Activated T-cell treated with anti-CD3 and anti-CD28 coated beads for 1 hour (primary cell): ENCODE results near the gene AGPAT3.

ENCODE experiments used
- DNase-seq: peaks from one replicate; pipeline ENCODE4 v3.0.0-alpha.2; 2020; ENCODE audit warnings: low read depth

Gene AGPAT3

DNA sequence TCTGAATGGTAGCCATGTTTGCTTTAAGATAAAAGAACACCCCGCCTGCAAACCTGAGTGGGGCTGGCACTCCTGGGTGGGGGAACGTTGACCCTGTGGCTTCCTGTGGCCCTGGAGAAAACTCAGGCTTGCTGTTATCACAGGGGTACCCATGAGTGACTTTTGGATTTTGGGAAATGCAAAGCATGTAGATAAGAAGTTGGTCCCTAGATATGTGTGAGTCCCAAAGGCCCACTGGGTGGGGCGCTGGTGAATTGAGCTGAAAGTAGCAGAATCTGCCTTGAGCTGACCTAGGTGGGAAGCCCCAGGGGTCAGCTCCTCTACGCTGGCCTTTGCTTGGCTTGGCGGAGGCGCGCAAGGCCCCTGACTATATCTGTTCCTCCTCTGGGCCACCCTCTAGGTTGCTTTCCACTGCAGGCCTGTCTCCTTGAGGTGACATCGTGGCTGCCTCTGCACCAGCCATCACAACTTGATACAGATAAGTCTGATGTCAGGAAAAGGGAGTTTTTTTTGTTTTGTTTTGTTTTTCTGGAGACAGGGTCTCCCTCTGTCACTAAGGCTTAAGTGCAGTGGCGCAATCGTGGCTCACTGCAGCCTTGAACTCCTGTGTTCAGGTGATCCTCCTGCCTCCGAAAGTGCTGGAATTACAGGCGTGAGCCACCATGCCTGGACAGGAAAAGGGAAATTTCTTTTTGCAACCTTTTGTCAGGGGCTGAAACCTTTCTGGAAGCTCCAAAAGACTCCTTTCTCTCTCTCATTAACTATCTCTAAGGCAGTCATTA, 72.2 kb downstream of the AGPAT3 start:
- no peak for DNase-seq

DNA sequence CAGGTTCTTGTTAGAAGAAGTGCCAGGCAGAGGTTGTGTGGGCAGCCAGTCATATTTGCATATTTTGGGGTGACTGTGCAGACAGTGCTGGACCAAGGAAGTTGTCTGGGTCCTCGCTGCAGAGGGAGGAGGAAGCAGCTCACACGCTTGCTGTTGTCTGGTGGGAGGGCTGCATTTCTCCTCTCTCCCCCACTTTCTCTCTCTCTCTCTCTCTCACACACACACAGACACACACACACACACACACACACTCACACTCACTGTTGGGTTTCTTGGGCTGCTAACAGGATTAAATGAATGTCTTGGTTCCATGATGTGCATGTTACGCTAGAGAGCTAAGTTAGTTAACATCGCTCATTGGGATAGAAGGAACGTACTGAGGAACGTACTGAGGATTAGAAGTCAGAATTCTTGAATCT, 72.9 kb downstream of the AGPAT3 start:
- DNase-seq = no peak

DNA sequence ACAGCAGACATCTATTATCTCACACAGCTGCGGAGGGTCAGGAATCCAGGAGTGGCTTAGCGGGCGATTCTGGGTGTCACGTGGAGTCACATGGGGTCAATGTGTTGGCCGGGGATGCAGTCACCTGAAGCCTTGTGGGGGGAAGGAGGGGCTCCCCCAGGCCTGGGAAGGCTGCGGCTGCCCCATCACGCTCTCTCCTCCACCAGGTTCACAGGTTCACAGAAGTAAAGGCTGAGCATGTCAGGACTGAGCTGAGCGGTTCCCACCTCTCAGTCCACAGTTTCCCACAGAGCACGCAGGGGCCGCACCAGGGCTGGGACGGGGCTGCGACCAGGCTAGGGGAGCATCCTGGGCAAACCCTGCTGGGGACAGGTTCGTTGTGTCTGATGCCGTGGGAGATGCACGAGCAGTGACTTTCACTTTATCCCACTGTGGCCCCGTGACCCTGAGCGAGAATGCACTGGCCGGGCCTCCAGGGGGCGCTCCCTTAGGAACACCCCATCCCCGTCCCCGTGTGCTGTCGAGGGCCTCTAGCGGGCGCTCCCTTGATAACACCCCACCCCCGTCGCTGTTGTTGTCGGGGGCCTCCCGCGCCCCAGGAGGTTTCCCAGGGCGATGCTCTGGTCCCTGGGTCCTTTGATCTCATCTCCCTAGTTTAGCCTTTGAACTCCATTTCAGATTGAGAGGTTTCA, 73.9 kb downstream of the AGPAT3 start:
- DNase-seq = peak; percentile 89

DNA sequence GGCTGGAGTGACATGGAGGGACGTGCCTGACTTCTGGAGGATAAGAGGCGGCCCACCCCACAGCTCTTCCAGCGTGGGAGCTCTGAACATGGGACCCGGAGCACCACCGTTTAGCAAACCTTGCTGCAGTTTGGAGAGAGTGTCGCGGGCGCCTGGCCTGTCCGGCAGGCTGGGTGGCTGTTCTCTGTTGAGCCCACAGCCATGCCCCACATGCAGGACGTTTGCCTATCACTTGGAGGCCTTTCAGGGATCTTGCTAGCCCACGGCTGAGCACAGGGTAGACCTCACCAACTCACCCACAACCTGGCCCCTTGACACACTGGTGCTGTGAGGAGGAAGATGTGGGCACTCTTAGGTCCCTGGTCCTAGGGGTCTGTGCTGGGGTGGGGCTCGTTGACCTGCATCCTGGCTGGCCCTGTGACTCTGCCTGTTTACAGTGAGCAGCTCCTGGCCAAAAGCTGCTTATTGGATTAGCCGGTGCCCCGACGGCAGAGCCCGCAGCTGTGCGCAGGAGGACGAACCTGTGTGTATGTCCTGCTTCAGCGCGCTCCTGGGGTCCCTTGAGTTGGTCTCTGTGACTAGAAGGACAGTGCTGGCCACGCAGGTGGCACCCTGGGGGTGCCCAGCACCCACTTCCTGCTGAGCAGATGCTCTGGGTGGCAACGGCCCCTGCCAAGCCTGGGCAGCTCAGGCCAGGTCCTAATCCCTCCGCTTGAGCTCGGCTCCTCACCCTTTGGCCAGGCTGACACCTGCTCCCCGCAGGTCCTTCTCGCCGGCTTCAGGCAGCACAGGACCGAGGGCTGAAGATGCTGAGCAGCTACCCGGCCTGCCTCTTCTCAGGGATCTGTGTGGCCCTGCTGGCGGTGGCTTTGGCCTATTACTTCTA, 74.7 kb downstream of the AGPAT3 start:
- DNase-seq = no peak

DNA sequence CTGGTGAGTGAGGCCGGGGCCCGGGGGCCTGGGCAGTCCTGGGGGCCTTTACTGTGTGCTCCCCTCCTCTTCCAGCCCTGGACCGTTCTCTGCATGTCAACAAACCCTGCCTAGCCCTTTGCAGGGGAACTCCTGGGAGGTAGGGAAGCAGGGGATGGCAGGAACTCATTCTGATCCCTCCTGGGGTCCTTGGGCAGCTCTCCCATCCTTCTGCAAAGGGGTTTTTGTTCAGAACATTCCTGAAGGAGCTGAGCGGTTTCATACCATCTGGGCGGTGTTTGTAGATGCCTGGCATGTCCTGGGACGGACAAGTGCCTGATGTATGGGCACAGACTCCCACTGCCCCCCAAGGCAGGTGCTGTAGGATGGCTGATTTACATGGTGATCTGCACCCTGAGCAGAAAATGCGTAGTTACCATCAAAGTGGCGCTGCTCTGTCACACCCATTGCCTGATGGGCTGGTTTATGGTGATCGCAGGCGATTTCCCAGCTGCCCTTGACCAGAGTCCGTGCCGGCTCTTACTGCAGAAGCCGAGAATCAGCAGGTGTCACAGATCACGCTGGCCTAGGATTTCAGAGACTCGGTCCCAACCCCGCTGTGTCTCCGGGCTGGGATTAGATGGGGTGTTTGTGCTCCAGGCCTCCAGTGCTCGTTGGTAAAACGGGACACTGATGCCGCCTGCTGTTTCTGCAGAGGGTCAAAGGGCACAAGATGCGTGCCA, 75.5 kb downstream of the AGPAT3 start:
- no peak for DNase-seq

DNA sequence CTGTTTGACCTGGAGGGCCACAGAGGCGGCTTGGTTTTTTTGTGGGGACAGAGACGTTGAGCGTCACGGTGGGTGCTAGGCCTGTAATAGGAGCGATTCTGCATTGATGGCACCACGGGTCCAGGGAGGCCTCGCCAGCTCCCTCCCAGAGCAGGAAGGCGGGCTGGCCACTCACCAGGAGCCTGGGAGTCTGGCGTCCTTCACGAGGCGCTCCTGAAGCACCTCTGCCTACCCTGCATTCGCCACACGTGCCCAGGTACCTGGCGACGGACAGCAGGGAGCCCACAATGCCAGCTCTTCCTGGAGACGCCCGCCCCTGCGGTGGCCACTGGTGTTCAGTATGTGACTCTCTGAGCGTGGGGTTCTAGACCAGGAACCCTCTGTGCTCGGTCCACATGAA, 77.2 kb downstream of the AGPAT3 start:
- DNase-seq = no peak

DNA sequence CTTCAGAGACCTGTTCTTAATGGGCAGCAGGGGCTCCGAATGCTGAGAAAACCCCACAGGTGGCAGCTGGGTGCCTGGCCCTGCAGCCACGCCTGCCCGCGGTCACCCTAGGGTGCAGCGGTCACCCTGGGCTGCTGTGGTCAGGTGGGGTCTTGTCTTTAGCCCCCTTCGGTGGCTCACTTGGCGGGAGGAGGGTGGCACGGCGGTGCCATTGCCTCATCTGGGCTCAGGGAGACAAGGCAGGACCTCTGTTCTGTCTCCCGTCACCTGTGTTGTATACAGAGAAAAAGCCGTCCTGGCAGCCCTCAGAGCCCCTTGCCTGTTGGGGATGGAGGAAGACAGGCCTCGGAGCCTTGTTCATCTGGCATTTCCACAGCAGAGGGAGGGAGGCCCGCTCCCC, 77.6 kb downstream of the AGPAT3 start:
- no peak for DNase-seq

DNA sequence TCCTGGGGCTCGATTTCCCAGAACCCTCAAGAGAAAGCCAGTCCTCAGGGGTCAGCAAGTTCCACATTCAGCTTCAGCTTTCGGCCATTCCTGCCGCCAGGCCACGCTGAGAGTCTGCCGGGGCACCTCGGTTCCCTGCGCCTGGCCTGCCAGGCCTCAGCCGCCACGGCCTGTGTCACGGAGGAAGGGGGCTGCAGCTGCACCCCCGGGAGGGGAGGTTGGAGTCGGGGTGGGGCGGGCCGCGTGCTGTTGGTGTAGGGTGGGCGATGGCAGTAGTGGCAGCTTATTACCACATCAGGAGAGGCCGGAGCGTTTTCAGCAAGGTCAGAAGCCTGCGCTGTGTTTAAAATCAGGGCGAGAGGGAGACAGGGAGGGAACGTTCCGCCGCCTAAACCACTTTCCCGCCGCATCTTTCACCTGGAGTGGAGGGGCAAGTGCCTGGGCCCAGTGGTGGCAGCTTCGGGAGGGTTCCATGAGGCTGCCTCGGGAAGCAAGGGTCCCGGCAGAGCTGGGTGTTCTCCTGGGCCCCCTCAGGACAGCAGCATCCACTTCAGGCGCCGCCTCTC, 78.6 kb downstream of the AGPAT3 start:
- no peak for DNase-seq

DNA sequence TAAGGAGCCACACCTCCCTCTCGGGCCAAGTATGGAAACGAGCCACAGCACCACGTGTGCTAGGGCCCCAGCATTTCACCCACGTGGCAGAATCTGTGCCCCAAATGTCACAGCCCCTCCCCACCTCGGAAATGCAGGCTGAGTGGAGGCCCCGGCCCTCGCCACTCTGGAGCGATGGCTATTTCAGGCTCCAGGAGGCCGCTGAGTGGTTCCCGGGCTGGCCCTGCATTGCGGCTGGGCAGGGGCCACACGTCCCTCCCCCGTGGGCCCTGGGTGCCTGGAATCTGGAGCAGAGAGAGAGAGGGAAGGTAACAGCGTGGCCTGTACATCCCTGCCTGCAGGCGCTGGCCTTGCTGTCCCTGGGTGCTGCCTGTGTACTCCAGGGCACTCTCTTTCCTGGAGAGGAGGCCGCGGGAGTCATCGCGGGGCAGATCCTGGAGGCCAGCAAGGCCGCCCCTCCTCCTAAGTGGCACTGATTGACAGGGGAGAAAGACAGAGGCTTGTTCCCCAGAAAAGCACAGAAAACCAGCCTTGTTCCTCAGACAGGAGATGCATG, 79.1 kb downstream of the AGPAT3 start:
- no peak for DNase-seq

DNA sequence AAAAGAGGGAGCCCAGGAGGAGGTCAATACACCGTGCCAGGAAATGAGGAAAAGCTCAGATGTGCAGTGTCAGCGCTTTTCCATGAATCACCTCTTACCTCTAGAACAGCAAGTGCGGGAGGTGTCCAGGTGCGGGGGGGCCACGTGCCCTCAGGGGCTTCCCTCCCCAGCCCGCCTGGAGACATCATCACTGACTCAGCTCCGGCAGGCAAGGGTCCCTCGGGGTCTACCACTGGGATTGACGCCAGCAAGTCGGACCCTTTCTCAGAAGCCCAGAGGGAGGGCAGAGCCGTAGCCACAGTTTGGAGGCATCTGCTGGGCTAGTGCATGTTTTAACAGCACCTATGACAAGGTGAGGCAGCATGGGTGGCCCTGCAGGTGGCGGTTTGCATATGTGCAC, 79.7 kb downstream of the AGPAT3 start:
- no peak for DNase-seq

DNA sequence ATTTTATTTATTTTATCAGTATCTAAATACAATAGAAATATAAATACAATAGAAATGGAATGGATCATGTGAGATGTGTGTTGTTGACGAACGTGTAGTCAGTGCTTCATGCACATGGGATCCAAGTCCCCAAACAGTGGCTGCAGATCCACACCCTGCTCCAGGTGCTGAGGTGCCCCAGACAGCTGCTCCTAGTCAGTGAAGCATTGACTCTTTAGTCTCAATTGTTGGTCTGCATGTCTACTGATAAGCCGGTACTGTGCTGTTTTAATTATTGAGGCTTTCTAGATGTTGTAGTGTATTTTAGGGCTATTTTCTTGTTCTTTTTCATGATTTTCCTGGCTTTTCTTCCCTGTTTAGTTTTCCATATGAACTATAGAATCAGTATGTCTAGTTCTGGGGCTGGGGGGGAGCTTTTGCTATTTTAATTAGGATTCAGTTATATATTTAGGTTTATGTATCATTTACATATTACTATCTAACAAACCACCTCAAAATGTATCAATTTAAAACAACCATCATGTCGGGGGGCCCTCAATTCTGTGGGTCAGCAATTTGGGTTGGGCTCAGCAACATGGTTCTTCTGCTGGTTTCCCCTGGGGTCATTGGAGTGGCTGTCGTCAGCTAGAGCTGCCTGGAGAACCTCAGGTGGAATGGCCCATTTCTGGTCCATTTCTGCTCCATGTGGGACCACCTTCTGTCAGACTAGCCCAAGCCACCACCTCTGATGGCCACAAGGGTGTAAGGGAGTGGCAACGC, 83.9 kb downstream of the AGPAT3 start:
- no peak for DNase-seq

DNA sequence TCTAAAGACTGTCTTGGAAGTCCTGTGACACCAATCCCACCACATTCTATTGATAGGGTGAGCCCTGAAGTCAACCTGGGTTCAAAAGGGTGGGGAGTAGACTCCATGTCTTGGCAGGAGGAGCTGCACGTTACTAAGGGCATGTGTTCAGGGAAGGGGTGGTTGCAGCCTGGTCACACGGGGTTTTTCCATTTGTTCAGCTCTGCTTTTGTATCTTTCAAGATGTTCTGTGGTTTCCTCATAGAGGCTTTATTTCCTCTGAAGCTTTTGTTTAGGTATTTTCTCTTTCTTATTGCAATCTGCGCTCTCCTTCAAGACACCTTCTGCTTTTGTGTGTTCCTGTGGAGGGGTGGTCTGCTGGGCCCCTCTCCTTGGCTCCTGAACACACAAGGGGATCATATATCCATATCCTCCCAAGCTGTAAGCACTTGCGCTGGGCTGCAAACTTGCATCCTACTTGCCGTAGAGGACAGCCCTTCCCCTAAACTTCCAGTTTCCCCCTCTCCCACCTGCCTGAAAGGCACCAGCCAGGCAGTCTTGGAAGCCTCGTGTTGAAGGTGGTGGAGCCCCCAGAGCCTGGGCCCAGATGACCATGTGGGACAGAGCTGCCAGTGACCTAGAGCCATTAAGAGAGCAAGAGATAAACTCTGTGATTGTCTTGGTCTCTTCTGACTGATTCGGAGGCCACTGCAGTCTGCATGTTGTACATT, 84.6 kb downstream of the AGPAT3 start:
- DNase-seq = no peak

DNA sequence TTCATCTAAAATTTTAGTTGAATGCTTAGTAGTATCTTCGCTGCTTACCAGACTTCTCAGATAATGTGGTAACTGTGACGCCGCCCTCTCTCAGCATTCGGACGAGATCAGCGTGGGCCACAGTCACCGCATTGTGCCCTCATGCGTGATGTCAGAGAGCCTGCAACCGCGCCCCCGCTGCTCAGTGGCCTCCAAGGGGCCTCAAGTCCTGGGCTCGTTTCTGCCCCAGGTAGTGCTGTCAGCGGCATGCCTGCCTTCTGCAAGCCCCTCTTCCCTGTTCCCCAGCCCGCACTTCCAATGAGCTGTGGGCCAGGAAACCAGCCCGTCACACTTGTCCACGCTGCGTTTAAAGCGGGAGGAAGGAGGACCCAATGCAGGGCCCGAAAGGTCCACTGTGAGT, 85.5 kb downstream of the AGPAT3 start:
- DNase-seq = no peak

DNA sequence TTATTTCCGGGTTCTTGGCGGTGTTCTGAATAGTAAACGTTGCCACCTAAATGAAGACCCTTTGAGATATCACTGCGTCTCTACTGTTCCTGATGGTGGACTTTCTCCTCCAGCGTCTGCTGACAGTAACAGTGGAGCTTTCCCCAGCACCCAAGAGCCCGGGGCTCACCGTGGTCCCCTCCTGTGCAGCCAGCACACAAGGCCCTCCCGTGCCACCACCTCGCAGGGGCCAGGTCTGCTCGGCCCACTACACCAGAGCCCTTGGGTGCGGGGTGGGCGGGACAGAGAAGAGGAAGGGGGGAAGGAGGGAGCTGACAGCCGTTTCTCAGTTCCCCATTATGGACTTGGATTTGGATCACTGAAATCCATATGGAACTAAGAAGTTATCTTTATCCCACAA, 85.9 kb downstream of the AGPAT3 start:
- DNase-seq = no peak

DNA sequence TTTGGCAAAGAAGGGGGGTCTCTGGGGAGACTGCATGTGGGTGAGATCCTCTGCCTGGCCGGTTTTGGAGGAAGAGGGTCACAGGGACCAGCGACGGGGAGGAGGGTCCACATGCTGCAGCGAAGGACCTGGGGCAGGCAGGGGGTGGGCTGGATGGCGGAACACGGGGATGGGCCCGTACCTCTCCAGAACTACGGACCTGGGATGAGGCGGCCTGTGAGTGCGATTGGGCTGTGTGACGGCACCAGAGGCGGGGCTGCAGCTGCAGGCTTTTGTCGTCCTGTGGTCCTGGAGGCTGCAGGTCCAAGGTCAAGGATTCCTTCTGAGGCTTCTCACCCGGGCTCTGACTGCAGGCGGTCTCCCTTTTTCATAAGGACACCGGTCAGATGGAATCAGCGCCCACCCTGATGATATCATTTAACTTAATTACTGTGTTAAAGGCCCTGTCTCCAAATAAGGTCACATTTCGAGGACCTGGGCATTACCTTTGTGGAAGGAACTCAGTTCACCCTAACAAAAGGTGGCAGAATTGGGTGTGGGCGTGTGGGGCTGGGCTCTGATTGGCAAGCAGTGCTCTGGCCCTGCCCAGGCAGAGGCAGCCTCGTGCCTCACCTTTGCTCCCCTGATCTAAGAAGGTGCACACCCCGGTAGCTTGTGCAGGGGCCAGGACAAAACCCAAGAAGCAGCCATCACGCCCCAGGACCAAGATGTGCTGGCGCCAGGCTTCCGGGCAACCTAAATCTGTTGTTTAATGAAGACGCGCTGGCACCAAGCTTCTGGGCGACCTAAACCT, 87.1 kb downstream of the AGPAT3 start:
- DNase-seq = no peak

DNA sequence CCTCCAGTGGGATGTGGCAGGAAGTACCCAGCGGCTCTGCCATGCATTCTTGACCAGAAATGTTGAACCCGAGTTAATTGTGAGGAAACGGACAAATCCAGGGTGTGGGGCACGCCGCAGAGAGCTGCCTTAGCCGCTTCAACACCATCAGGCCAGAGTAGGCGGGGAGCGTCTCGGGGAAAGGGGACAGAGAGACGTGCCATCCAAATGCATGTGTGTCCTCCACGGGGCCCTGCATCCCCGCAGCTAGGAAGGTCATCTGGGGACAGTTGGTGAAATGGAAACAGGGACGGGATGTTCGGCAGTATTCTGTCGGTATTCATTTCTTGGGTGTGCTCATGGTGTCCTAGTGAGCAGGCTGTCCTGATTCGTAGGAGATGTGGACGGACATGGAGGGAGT, 88.0 kb downstream of the AGPAT3 start:
- no peak for DNase-seq

DNA sequence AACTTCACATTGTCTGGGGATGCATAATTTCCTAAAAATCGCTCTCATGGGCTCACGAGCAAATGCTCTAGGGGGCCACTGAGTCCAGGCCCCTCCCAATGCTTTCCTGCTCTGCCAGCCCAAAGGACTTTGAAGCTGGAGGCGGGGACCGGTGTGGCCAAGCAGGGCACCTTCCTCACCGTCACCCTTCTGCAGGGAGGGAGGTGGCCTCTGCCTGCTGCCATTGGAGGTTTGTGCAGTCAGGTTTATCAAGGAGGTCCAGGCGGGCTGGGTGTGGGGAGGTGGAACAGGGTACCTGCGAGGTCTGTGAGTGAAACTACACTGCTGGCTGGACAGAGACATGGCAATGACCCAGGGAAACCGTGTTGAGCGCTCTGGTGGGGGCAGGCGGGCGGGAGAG, 89.0 kb downstream of the AGPAT3 start:
- no peak for DNase-seq

DNA sequence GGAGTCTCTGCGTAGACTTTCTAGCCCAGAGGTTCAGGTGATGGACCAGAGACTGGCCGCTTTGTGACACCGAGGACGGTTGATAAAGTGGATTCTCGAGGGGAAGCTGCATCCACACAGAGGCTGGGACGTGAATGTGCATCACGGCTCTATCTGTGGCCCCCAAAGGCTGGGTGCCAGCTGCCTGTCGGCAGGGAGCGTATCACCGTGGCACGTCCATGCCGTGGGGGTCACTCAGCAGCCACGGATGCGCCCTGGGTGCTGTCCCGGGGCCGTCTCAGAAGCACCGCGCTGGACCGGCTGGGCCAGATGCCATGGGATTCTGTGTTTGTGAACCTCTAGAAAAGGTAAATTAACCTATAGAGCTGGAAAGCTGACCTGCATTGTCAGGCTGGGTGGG, 89.9 kb downstream of the AGPAT3 start:
- DNase-seq = no peak

DNA sequence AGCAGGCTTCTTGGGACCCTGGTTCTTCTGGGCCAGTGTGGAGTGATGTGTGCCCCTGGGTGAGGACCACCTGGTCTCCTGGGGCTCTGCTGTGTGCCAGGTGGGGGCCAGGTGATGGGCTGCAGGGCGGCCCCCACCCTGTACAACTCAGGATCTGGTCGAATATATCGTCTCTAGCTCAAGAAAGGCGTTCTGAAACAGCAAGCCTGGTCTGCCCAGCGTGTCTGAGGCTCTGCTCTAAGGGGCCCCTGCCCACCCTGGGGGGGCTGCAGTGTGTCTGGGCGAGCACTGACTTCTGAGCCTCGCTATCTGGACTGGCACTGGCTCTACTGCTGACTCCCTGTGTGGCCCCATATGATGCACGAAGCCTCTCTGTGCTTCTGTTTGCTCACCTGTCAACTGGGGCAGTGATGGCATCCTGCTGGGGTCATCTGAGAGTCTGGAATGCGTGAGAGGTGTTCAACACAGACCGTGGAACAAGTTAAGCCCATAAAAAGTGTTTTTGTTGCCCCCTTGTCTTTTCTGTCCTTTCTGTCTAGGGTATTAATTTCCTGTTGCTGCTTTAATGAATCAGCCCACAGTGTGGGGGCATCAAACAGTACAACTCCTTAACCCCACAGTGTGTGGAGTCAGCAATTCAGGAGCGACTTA, 91.1 kb downstream of the AGPAT3 start:
- DNase-seq = no peak
